GM19099 (cell line): ENCODE measurements around the gene ATP1A2.
A peak's percentile ranks its signal among the peaks of the same experiment; 100 is the strongest.

Source experiments
- POLR2A ChIP-seq: IDR thresholded peaks from 3 replicates; pipeline ENCODE4 v1.6.1; 2011; ENCODE audit warnings: low read depth; ENCODE audit not compliant: insufficient read length; ENCODE audit errors: extremely low read depth

The ATP1A2 gene

DNA sequence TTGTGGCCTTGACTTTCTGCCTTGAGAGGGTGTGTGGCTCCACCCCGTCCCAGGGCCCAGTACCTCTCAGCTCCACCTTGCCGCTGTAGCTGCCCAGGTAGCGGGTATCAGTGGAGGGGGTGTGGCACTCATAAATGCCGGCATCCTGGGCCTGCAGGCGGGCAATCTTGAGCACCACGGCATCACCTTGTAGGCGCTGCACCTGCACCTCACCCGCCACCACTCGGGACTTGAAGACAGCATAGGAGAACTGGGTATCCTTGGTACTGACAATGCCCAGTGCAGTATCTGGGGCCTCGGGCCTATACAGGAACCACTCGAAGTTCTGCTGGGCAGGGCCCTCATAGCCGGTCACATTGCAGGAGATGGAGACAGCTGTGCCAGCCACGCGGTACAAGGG is 20.8 kb upstream of the ATP1A2 start:
- no peak for TF ChIP-seq POLR2A

- no peak for TF ChIP-seq POLR2A
Measured at GRCh38 chr1:160095382-160096105, 20.0 kb upstream of the ATP1A2 start.

GRCh38 chr1:160096274-160097116 is 19.1 kb upstream of the ATP1A2 start:
- TF ChIP-seq POLR2A: no peak

- TF ChIP-seq POLR2A: no peak
Measured at GRCh38 chr1:160097151-160097910, 18.2 kb upstream of the ATP1A2 start.

GRCh38 chr1:160097911-160098851 is 17.4 kb upstream of the ATP1A2 start, which contains the start of gene IGSF8:
Gene IGSF8 (minus strand): TSS chr1:160098619. CDS start chr1:160098472, 147 bp downstream.
- TF ChIP-seq POLR2A: peak; percentile 39

DNA sequence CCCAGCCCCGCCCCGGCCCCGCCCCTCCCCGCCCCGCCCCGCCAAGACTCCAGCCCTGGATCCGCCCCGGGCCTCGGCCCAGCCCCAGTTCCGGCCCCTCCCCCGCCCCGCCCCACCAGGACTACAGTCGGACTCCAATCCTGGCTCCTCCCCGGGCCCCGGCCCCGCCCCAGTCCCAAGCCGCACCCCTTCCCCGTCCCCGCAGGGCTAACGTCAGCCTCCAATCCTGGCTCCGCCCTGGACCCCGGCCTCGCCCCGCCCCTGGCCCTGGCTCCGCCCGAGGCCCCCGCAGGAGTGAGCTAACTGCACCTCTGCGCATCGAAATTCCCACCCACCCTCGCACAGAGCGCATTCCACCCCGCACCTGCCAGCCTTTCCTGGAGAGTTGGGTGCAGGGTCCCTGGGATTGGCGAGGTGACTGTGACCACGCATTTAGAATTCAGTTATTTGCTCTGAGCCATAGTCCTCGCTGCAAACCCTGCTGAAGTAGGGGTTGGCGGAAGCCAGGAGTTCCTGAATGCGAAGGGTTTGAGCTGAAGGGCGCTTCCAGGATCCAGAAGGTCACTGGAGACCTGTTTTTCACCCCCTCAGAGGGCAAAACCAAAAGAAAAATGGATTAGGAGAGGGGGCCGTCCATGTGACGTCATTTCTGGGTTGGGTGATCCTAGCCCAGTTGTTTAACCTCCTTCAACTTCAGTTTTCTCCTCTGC is 16.6 kb upstream of the ATP1A2 start:
- peak; percentile 27 for TF ChIP-seq POLR2A

GRCh38 chr1:160099716-160100375 is 15.7 kb upstream of the ATP1A2 start:
- no peak for TF ChIP-seq POLR2A

GRCh38 chr1:160101037-160101716 is 14.4 kb upstream of the ATP1A2 start:
- no peak for TF ChIP-seq POLR2A

GRCh38 chr1:160101717-160102522 is 13.6 kb upstream of the ATP1A2 start:
- TF ChIP-seq POLR2A: no peak

- no peak for TF ChIP-seq POLR2A
Measured at GRCh38 chr1:160103658-160104408, 11.7 kb upstream of the ATP1A2 start.

DNA sequence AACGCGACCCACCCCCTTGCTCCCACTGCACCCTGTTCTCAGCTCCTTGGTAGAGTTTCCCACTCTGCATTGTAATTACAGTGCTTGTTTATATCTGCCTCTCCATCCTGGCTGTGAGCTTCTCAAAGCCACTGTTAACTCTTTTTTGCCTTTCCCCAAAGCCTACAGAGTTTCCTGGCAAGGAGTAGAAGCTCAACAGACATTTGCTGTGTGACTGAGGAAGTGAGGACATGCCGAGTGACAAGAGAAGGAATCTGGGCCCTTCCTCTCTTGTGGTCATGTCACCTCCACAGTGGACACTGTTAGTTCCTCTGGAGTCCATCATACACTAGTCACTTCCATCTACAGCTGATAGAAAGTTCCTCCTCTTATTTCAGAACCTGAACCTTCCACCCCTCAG is 11.1 kb upstream of the ATP1A2 start:
- TF ChIP-seq POLR2A: no peak
